Lower leg skin (tissue), 4 donors: Measurements from ENCODE around the gene GCSAML. TPM values are rescaled to one million over a fixed set of nuclear protein-coding genes. Genes with fewer than 3 reads are reported as not detected.

Experiments used
- DNase-seq, 2 donors: peaks; one replicate each; pipeline ENCODE4 v3.0.0-alpha.2; 2019; ENCODE audit warnings: low spot score in 2 of 2
- H3K4me3 ChIP-seq: fragments of 200-600 bp; sonication (generic); 2 replicates; pipeline ENCODE4 v1.5.1; 2017; ENCODE audit warnings: mild to moderate bottlenecking, low read depth; ENCODE audit not compliant: poor library complexity, severe bottlenecking
- POLR2A ChIP-seq, 2 donors: fragments of 450-650 bp; IDR thresholded peaks; one replicate each; pipeline ENCODE4 v1.6.1; 2016 to 2017; ENCODE audit warnings: antibody characterized with exemption in 2 of 2, mild to moderate bottlenecking in 1 of 2, moderate library complexity in 1 of 2
- WGBS, 2 donors: methylation state at CpG; one replicate each; pipeline ENCODE4 v1.1.5; 2018; 5-methylcytosine and 5-hydroxymethylcytosine counted together
- intact Hi-C: fragments of 100-400 bp; cut with DNase I; formaldehyde crosslinking; loops from one replicate; pipeline ENCODE4 v1.15.0; 2023; ENCODE audit warnings: low total_unique reads
- total RNA-seq, 4 donors: library from RNA; depleted of rRNA; stranded (reverse); fragments of >200 nt; gene quantifications; one replicate each; pipeline ENCODE4 v1.1.0, GENCODE V29; 2016
- TF ChIP-seq, protein P1 (sequence below), 3 donors: fragments of 450-650 bp; IDR thresholded peaks; one replicate each; pipeline ENCODE4 v1.5.1; 2016; ENCODE audit warnings: antibody characterized with exemption in 3 of 3, mild to moderate bottlenecking in 3 of 3, moderate library complexity in 2 of 3

Gene GCSAML
- total RNA-seq, 4 donors from 2014 or later: 0.08 to 0.32 (median 0.10) TPM; not detected in 1

GRCh38 chr1:247574664-247575063 is 25.7 kb downstream of the GCSAML start:
- intact Hi-C loops: no loop called here
- no peak for TF ChIP-seq POLR2A (IDR thresholded peaks at IDR 0.05)
- TF ChIP-seq, protein P1, sequence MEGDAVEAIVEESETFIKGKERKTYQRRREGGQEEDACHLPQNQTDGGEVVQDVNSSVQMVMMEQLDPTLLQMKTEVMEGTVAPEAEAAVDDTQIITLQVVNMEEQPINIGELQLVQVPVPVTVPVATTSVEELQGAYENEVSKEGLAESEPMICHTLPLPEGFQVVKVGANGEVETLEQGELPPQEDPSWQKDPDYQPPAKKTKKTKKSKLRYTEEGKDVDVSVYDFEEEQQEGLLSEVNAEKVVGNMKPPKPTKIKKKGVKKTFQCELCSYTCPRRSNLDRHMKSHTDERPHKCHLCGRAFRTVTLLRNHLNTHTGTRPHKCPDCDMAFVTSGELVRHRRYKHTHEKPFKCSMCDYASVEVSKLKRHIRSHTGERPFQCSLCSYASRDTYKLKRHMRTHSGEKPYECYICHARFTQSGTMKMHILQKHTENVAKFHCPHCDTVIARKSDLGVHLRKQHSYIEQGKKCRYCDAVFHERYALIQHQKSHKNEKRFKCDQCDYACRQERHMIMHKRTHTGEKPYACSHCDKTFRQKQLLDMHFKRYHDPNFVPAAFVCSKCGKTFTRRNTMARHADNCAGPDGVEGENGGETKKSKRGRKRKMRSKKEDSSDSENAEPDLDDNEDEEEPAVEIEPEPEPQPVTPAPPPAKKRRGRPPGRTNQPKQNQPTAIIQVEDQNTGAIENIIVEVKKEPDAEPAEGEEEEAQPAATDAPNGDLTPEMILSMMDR (IDR thresholded peaks at IDR 0.05): no peak
- no peak for DNase-seq
- H3K4me3 ChIP-seq: no peak overlapping the region

GRCh38 chr1:247576514-247576913 is 27.6 kb downstream of the GCSAML start:
- DNase-seq: no peak
- no peak for TF ChIP-seq POLR2A (IDR thresholded peaks at IDR 0.05)
- TF ChIP-seq, protein P1 (IDR thresholded peaks at IDR 0.05): no peak
- 54 to 59% methylated on average over 3 of the region's 3 CpGs for WGBS, 2 donors

DNA sequence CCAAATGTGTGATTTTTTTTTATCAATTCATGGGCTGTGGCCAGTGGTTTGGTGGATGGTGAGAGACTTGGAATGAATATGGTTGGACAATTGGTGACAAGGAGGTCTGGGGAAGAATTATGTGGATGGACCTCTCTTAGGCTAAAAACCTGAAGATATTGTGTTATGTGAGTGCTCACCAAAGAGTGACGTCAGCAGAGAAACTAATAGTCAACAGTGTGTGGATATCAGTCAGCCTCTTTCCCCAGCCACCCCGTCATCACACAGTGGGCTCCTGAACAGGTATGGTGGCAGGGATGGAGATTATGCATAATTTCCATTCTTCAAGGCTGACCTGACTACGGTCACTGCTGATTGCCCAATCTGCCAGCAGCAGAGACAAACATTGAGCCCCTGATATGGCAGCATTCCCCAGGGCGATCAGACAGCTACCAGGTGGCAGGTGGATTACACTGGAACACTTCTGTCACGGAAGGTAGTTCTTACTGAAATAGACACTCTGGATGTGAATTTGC is 30.1 kb downstream of the GCSAML start:
- H3K4me3 ChIP-seq: no peak overlapping the region
- WGBS, 2 donors: 86 to 89% methylated on average over 5 of the region's 5 CpGs
- TF ChIP-seq, protein P1 (IDR thresholded peaks at IDR 0.05): no peak
- no peak for TF ChIP-seq POLR2A (IDR thresholded peaks at IDR 0.05)
- no peak for DNase-seq
- intact Hi-C loops: no loop called here

More at GRCh38 chr1:247576514-247576913, 27.6 kb downstream of the GCSAML start:
- H3K4me3 ChIP-seq: no peak overlapping the region
- intact Hi-C loops: no loop called here

DNA sequence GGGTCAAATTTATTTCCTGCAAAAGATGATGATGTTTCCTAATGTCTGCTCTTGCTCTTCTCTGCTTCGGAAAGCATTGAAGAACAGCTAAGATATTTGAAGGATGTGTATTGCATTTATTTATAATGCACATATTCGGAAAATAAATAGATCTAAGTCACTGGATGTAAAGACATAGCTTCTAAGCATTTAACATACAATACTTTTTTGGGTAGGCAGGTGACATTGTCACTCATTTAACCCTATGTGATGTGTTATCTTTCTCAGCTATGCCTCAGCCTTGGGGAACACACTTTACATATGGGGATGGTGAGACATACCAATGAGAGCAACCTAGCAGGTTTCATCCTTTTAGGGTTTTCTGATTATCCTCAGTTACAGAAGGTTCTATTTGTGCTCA is 39.1 kb downstream of the GCSAML start, which contains the start of gene OR2G2:
OR2G2 (plus strand) TSS at position 301 of the 400 bp plus-strand sequence; CDS start at position 301, 0 bp downstream.
- intact Hi-C loops: no loop called here
- TF ChIP-seq, protein P1 (IDR thresholded peaks at IDR 0.05): no peak
- no peak for TF ChIP-seq POLR2A (IDR thresholded peaks at IDR 0.05)
- no peak for DNase-seq
- 86 to 91% methylated on average over 2 of the region's 2 CpGs for WGBS, 2 donors
- no peak within 1 kb of the TSS for H3K4me3 ChIP-seq

DNA sequence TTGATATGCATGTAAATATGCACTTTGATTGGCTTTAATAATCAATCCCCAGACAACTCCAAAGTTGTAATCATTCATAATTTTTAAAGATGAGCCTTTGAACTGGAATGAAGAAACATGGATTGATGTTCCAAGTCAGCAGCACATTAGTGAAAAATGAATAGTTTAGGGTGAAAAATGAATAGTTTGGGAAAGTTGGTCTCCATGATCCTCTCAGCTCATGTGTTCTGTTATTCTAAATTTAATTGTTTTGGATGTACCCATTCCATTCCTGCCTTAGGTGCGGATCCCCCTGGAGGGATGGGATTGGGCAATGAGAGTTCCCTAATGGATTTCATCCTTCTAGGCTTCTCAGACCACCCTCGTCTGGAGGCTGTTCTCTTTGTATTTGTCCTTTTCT is 56.4 kb downstream of the GCSAML start, which contains the start of gene OR2G3:
OR2G3 (plus strand) TSS at position 301 of the 400 bp plus-strand sequence; CDS start at position 301, 0 bp downstream.
- DNase-seq: no peak
- no peak within 1 kb of the TSS for H3K4me3 ChIP-seq
- WGBS, 2 donors: 73 to 81% methylated on average over 2 of the region's 2 CpGs
- no peak for TF ChIP-seq POLR2A (IDR thresholded peaks at IDR 0.05)
- TF ChIP-seq, protein P1 (IDR thresholded peaks at IDR 0.05): no peak
- intact Hi-C loops: no loop called here

DNA sequence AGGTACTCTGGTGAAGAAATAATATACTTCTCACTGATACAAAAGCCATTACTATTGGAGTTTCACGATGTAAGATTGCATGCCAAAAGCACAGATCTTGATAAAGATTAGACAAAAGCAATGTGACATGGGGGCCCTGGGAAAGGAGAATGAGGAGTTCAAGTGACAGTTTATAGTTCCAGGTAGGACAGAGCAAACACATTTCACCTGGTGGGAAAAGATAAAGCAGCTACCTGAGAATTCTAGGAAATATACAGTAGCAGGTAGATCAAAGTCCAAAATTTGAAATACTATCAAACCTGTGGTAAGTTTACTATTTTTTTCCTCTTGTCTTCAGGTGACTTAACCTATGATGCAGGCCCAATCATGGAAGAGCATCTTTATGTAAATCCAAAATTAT is 64.5 kb downstream of the GCSAML start:
- intact Hi-C loops: no loop called here
- DNase-seq: no peak
- TF ChIP-seq, protein P1 (IDR thresholded peaks at IDR 0.05): no peak
- no peak for TF ChIP-seq POLR2A (IDR thresholded peaks at IDR 0.05)
- no peak overlapping the region for H3K4me3 ChIP-seq
- WGBS, 2 donors: 50 to 82% methylated on average over 1 of the region's 1 CpG
